ENCODE data around the gene CTSO.

GRCh38 chr4:155881555-155881954, 72.1 kb downstream of the CTSO start:
- TF ChIP-seq CTCF (IDR thresholded peaks at IDR 0.05), result no peak
- TF ChIP-seq POLR2A (IDR thresholded peaks at IDR 0.05), result no peak

Data from testis (tissue), 2 donors.